Activated CD4-positive, alpha-beta T cell treated with anti-CD3 and anti-CD28 coated beads, Interleukin-2, Interleukin-4, amounts not matched to agents 100 ng/mL and 50 ng/mL, durations not matched to agents 16 hours and 8 hours (primary cell): ENCODE results near the gene GLB1L3.
"Not testable (repeated sequence)": the region's sequence is repeated elsewhere in the genome, so short reads cannot be mapped to it uniquely, and the experiment has no call there.

Source experiments
- DNase-seq: peaks from one replicate; pipeline ENCODE4 v3.0.0-alpha.2; 2020; ENCODE audit warnings: low spot score

The GLB1L3 gene

DNA sequence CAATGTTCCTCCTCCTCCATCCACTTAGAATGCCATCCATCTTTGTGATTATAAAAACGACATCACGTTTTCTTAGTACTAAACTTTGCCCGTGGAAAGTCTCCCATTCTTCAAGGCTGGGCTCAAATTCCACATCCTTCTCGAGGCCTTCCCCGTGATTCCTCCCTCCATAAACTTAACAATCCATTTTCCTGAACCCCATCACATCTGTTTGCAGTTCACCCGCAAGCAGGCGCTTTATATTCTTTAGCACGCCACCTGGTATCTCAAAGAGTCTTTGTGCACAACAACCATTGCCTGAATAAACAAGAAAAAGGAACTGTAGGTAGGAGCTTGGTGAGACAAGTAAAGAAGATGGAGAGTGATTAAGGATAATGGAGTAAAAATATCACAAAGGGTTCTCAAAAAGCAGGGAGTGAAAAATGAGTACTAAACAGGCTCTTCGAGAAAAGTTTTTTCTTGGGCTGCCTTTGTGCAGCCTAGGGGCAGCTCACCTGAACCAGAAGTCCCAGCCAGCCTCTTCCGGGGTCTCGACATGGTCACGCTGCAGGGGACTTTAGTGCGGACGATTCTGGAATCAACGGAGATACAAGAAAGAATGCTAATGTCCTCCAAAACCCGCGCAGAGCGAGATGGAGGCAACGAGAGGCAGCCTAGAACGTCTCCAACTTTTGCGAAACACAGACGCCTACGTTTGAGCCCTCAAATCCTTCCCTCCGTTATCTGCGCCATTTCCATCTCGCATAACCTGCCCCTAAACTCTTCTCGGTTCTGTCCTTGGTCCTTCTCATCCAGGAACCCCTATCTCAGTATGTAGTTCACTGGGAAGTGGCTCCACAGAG, 23.6 kb upstream of the GLB1L3 start:
- DNase-seq, result no peak

DNA sequence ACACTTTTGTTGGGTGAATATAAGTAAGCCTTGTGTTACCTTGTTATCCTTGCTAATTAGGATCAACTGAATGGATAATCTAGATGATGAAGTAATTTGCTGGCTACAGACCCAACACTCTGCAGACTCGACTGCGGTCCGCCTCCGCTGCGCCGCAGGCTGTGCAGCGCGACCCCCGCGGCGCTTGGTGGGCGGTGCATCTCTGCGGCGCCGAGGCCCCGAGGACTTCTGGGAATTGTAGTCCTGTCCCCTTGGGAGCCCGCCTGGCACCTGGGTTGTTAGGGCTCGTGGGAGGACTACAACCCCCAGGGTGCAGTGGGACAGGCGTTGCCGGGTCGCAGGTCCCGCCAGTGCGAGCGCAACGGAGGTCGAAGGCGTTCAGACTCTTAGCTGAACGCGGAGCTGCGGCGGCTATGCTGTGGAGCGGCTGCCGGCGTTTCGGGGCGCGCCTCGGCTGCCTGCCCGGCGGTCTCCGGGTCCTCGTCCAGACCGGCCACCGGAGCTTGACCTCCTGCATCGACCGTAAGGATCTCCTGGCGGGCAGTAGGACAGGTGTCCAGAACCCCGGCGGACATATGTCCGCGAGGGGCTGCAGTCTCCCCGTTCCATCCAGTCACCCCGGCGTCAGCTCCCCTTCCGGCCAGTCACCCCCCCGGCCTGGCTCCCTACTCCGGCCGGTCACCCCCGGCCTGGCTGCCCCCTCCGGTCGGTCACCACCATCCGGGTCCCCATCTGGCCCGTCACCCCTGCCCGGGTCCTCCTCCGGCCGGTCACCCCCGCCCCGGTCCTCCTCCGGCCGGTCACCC, 22.8 kb upstream of the GLB1L3 start, which contains the start of the genes ACAD8 and THYN1:
Gene ACAD8, plus strand, starts transcription at position 381 of the 806 bp plus-strand sequence. Its CDS starts 33 bp downstream, at position 414.
Gene THYN1, minus strand, starts transcription at position 165 of the 806 bp plus-strand sequence. CDS start 470 bp downstream, outside the sequence.
- peak; percentile 97 for DNase-seq

DNA sequence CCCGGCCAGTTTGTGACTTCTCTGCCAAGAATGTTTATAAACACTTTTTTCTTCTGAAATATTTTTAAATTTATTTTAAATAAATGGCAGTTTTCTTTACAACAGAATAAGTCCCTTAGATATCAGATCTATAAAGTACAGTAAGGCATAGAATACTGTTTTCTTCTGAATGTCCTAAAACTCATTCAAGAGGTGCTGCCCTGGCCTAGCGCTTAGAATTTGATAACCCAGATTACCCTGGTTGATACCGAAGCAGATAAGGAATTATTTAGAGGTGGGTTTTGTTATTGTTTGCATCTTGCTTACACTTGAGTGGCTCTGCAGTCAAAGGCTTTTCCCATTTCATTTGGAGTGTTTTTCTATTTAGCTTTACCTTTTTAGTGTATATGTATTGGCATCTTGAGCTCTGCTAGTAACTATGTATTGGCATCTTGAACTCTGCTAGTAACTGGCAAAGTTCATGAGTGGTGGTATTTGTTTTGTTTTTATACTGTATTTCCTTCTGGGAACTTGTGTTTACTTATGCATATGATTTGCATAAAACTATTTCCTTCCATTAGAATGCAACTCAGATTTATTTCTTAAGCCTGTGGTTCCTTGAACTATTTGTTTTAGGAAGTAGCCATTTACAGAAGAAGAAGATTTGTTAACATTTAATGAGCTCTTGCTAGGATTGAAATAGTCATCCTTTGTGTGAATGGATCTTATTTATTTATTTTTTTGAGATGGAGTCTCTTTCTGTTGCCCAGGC, 21.6 kb upstream of the GLB1L3 start:
- no peak for DNase-seq

GRCh38 chr11:134255184-134255561, 21.0 kb upstream of the GLB1L3 start:
- DNase-seq, result not testable (repeated sequence)

DNA sequence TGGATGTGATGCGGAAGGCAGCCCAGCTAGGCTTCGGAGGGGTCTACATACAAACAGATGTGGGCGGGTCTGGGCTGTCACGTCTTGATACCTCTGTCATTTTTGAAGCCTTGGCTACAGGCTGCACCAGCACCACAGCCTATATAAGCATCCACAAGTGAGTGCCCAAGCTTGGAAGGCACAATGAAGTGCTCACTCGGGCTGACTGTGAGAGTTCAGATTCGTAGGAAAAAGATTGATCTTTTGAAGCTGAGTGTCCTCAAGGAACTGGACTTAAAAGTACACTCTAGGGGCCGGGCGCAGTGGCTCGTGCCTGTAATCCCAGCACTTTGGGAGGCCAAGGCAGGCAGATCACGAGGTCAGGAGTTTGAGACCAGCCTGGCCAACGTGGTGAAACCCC, 19.1 kb upstream of the GLB1L3 start:
- no peak for DNase-seq

DNA sequence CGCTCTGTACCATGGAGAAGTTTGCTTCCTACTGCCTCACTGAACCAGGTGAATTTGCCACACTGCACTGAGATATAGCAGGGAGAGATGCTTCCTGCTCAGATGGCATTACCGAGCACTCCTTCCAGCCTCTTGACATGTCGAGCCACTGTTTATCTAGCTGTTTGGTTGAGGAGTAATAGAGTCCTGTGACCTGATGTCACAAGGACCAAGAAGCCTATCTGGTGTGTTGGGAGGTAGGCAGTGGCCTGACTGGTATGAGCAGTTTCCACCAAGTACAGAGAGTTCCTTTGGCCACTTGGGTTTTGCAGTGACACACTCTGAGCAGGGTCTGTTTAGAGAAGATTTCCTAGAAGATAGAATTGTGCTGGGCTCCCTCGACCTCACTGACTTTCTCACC, 17.6 kb upstream of the GLB1L3 start:
- DNase-seq, result no peak

DNA sequence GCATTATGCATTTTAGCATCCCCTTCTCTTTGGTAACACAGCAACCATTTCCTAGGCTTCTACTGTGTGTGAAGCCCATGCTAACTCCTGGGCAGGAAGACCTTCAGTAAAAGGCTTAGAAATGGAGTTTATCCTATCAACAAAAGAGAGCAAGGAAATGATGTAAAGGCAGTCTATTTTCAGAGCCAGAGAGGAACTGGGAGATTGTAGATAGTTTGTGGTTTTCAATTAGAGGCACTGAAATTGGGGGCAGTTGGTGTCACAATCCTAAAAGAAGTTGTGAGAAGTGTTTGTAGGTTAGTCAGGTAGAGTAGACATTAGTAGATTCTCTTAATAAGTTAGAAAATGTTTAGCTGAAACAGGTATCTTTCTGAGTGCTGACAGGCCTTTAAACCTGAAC, 15.7 kb upstream of the GLB1L3 start:
- DNase-seq, result no peak

DNA sequence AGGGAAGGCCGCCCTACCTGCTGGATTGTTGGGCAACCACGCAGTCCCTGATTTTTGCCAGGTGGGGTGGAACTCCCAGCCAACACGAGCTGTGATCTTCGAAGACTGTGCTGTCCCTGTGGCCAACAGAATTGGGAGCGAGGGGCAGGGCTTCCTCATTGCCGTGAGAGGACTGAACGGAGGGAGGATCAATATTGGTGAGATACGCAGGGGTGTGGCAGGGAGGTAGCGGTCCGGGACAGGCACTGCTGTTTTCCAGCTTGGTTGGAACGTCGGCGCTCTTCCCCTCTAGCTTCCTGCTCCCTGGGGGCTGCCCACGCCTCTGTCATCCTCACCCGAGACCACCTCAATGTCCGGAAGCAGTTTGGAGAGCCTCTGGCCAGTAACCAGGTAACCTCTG, 15.2 kb upstream of the GLB1L3 start:
- no peak for DNase-seq

GRCh38 chr11:134261626-134262488, 14.3 kb upstream of the GLB1L3 start:
- no peak for DNase-seq

DNA sequence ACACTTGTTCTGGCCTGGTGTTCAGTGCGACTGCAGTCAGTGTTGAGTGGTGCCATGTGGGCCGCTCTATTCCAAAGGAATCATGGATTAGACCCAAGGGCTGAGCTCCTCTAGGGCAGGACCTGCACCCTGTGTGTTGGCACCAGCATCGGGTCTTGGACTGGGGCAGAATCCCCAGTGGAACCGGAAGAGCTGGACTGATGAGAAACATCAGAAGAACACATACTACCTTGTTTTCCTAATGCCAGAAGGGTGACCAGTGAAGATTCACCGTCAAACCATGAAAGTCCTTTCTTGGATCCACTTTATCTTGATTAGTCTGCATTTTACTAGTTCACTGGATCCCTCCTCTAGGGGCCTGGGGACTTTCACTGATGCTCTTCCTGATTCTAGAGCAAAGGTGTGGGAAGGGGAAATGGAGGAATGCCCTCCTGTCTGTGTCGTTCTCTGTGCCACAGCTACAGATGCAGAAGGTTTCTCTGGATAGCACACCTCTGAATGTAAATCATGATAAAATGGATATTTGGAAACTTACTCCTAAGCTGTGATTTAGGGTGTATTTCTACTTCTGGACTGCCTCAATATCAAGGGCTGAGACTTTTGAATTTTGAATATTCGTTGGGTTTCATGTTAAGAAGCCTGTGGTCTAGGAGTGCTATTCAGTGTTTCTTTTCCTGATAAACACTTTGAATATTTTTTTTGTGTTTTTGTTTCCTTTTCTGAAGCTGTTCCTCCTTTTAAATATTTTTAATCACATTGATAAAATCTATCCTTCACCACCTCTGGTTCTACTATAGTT, 11.0 kb upstream of the GLB1L3 start:
- no peak for DNase-seq

- no peak for DNase-seq
Measured at GRCh38 chr11:134266440-134266839, 9.7 kb upstream of the GLB1L3 start.

DNA sequence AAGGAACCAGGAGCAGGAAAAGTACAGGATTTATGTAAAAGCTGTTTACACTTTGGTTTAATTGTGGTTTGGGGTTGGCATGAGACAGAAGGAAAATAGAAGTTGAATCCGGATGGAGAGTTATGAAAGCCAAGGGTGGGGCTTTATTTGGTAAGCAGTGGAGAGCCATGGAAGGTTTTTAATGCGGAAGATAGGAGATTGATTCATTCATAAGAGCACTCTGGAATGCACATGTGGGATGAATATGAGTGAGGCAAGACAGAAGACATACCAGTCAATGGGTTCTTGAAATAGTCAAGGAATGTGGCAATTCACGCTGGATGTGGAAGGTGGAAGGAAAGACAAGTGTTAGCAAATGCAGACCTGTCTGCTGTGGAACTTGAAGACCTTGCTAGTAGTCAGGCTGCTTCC, 9.3 kb upstream of the GLB1L3 start:
- no peak for DNase-seq

DNA sequence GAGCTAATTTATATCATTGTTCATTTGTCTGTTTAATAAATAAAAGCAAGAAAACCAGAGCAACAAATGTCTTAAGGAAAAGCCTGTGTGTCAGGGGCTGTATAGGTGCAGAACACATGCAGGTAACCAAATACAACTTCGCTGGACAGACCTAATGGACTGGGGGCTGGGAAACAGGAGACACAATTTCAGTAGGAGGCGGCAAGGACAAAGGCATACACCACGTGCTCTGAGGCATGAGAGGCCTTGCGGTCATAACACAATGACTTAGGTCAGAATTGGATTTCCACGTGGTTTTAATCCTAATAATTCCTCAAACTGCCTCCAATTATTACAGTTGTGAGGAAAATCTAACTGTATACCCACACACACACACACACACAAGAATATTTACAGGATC, 8.7 kb upstream of the GLB1L3 start:
- DNase-seq, result no peak

DNA sequence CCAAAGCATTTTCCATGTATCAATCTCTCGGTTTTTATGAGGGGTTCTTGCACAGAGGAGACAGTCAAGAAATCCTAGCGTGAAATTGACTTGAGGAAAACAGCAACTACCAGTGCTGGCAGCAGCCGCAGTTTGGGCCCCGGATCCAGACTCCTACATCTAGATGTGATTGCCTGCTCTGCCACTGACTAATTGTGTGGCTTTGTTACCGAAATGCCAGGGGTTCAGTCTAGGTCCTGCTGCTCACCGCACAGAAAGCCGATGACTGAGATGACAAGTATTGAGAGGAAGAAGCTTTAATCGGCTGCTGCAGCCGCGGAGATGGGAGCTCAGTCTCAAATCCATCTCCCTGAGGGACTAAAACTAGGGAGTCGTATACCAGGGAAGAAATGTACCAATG, 8.2 kb upstream of the GLB1L3 start:
- DNase-seq, result no peak

DNA sequence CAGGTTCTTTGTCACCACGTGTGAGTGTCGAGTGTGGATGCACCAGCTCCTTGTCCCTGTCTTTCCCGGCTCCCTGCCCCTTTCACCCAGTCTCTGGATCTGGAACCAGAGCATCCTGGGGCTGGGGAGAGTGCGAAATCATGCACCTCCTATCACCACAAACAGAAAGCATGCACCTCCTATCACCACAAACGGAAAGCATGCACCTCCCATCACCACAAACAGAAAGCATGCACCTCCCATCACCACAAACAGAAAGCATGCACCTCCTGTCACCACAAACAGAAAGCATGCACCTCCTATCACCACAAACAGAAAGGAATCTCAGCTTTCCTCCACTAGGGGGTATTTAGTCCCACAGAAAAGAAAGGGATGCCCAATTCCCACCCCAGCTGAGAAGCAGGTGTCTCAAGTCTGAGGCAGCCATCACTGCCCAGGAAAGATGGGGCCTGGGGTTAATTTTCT, 5.9 kb upstream of the GLB1L3 start:
- DNase-seq, result peak; percentile 58

GRCh38 chr11:134271978-134272377, 4.2 kb upstream of the GLB1L3 start:
- DNase-seq, result no peak

GRCh38 chr11:134272381-134273316, 3.5 kb upstream of the GLB1L3 start:
- DNase-seq, result no peak

DNA sequence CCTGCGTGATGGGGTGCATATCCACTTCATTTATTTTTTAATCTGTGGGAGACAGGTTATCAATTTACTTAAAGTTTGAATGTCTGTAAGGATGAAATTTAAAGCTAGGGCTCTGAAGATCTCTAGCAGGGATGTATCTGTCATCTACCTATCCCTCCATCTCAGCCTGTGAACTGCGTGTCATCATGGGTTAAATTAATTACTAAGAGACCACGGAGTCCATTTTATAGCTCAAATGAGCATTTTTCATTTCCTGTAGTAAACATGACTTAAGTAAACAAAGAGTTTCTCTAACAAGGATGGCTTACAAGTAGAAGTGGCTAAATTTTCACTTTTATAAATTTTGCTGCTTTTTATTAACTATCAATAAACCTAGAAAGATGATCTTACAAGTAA, 2.9 kb upstream of the GLB1L3 start:
- no peak for DNase-seq

GRCh38 chr11:134275188-134275533, 1.0 kb upstream of the GLB1L3 start:
- DNase-seq, result no peak
